Small intestine (tissue), 7 donors: ENCODE results near the gene SLC7A7. TPM values are rescaled to one million over a fixed set of nuclear protein-coding genes. Genes with fewer than 3 reads are reported as not detected.

ENCODE experiments used
- DNase-seq, 2 donors: peaks; one replicate each; pipeline versions ENCODE4 v3.0.0 to v3.0.0-alpha.2; 2013
- FAIRE-seq: peaks from 2 replicates; lab custom pipeline; 2012; peaks lifted over from hg19 to GRCh38; lab: Jason Lieb, UNC
- H3K27ac ChIP-seq, 3 donors: one replicate each; pipeline ENCODE4 v1.5.1; 2013; ENCODE audit warnings: low read length in 2 of 3, mild to moderate bottlenecking in 2 of 3, control low read depth in 1 of 3, inconsistent platforms in 1 of 3, low read depth in 1 of 3, moderate library complexity in 1 of 3
- H3K27me3 ChIP-seq, 3 donors: one replicate each; pipeline ENCODE4 v1.6.1; 2013; ENCODE audit warnings: low read length in 3 of 3, inconsistent platforms in 1 of 3; ENCODE audit not compliant: control insufficient read depth in 3 of 3, insufficient read depth in 3 of 3
- H3K36me3 ChIP-seq, 3 donors: one replicate each; pipeline ENCODE4 v1.6.1; 2013; ENCODE audit warnings: low read length in 3 of 3, inconsistent platforms in 1 of 3, low read depth in 1 of 3, mild to moderate bottlenecking in 1 of 3, moderate library complexity in 1 of 3; ENCODE audit not compliant: control insufficient read depth in 3 of 3, insufficient read depth in 2 of 3
- H3K4me1 ChIP-seq, 3 donors: one replicate each; pipeline ENCODE4 v1.6.1; 2013; ENCODE audit warnings: low read length in 2 of 3, inconsistent platforms in 1 of 3, low read depth in 1 of 3, mild to moderate bottlenecking in 1 of 3, moderate library complexity in 1 of 3; ENCODE audit not compliant: control insufficient read depth in 3 of 3, insufficient read depth in 2 of 3
- H3K4me3 ChIP-seq, 3 donors: one replicate each; pipeline ENCODE4 v1.5.1; 2013; ENCODE audit warnings: low read length in 3 of 3, control low read depth in 1 of 3, inconsistent platforms in 1 of 3, low read depth in 1 of 3, mild to moderate bottlenecking in 1 of 3, moderate library complexity in 1 of 3
- H3K9me3 ChIP-seq, 2 donors: one replicate each; pipeline ENCODE4 v1.6.1; 2013; ENCODE audit warnings: low read depth in 1 of 2, low read length in 1 of 2; ENCODE audit not compliant: control insufficient read depth in 2 of 2, insufficient read depth in 1 of 2
- WGBS, 3 donors: extraction: QIAGEN DNeasy Blood & Tissue Kit; methylation state at CpG; one replicate each; pipeline ENCODE4 v1.1.7; 2013; 5-methylcytosine and 5-hydroxymethylcytosine counted together
- polyA plus RNA-seq, 4 donors: library from polyadenylated mRNA; stranded (reverse) in 3 of 4; unstranded in 1 of 4; fragments of 200-250 nt in 3 of 4; fragments of 120-200 nt in 1 of 4; gene quantifications; one replicate each; pipeline versions ENCODE4 v1.2.1 to v1.2.3, GENCODE V29; 2013
- donor health status: healthy with polysubstance abuse.
- donor health status: control.
- donor health status: control.
- donor health status: Bipolar disorder and iron deficiency.
- donor health status: healthy.

The SLC7A7 gene
- polyA plus RNA-seq, 4 donors: 52.9 to 697 (median 287) TPM

DNA sequence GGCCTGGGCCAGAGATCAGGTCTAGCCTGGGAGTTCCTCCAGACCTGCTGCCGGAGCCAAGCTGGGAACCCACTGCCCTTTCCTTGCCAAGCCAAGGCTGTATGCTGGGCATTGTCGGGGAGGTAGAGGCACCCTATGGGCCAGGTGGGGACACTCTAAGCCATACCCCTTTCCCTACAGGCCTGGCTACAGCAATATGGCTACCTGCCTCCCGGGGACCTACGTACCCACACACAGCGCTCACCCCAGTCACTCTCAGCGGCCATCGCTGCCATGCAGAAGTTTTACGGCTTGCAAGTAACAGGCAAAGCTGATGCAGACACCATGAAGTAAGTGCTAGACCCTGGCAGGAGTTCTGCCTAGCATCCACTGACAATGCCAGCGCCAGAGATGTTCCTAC is 26.1 kb upstream of the SLC7A7 start:
- Histone ChIP-seq H3K27ac (no peak overlapping the region), H3K4me3 (no peak overlapping the region), H3K27me3 (no peaks in the 10 kb centered on the region), H3K36me3 (peaks cover 6 to 84% (median 7%) of the 10 kb centered on the region in 3 donors), H3K9me3 (no peaks in the 10 kb centered on the region), H3K4me1 (peaks cover 2 to 18% (median 4%) of the 10 kb centered on the region in 3 donors)
- no peak for DNase-seq
- no peak for FAIRE-seq
- WGBS, 3 donors: 93 to 96% (median 94%) methylated on average over 9 of the region's 9 CpGs

DNA sequence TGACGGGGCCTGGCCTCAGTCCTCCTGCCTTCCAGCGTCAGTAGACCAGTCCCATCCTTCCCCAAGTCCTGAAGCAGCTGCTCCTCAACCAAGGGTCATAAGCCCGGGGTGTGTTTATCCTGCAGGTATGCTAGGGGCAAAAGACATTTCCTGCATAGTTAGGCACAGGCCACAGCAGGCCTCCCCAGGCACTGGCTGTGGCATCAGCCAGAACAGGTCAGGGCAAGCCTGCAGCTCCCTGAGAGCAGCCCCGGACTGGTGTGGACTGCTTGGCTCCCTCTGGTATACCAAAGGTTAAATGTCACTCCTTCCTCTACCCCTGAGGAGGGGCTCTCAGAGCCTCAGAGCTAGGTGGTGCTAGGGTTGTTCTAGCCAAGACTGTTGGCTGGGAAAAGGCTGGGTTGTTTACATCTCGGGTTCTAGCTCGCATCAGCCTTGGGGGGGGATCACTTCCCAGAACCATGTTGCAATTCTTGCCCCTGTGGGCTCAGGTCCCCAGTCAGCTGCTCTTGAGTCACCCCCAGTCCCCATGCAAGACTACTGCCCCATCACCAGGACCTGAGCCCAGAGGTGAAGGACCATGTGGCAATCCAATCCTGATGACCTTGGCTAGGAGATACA is 24.0 kb upstream of the SLC7A7 start:
- FAIRE-seq: no peak
- peaks cover 2 to 72% (median 7%) of the 10 kb centered on the region in 3 donors for H3K36me3 ChIP-seq

DNA sequence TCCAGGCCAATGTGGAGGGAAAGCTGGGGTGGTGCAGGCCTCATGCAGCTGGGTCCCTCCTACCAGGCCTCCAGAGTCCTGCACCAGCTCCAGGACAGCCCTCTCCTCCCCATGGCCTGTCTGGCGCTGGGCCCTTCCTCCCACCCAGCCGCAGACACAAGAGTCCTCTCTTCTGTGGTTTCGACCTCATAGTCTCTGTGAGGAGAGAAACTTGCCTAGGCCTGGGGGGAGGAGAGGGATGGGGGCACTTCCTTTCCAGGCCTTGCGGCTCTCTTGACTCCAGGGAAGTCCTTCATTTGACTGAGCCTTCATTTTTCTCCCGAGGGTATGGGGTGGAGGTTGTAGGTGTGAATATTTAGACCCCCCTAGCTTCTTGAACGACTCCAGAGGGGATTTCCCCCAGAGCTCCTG is 23.4 kb upstream of the SLC7A7 start:
- 40 to 69% (median 61%) methylated on average over 5 to 6 of the region's 6 CpGs for WGBS, 3 donors
- H3K4me1 ChIP-seq: peaks cover 2 to 20% (median 4%) of the 10 kb centered on the region in 3 donors
- H3K27me3 ChIP-seq: no peaks in the 10 kb centered on the region
- H3K4me3 ChIP-seq: peak overlapping the region; percentile 61 to 86 (median 64)
- no peaks in the 10 kb centered on the region for H3K9me3 ChIP-seq
- H3K27ac ChIP-seq: peak overlapping the region; percentile 49 to 95 (median 87)
- peaks cover 2 to 72% (median 10%) of the 10 kb centered on the region in 3 donors for H3K36me3 ChIP-seq
- DNase-seq (peak in 1 of 2 donors; percentile 45), FAIRE-seq (no peak)

More for the DNA sequence above, 24.0 kb upstream of the SLC7A7 start:
- DNase-seq: peak in 1 of 2 donors; percentile 27
- Histone ChIP-seq H3K27me3 (no peaks in the 10 kb centered on the region), H3K27ac (peak overlapping the region in 2 of 3 donors; percentile 87 to 95), H3K4me1 (peaks cover 2 to 20% (median 4%) of the 10 kb centered on the region in 3 donors), H3K9me3 (no peaks in the 10 kb centered on the region), H3K4me3 (peak overlapping the region in 2 of 3 donors; percentile 61 to 86)
- 56 to 59% (median 56%) methylated on average over 6 of the region's 6 CpGs for WGBS, 3 donors

DNA sequence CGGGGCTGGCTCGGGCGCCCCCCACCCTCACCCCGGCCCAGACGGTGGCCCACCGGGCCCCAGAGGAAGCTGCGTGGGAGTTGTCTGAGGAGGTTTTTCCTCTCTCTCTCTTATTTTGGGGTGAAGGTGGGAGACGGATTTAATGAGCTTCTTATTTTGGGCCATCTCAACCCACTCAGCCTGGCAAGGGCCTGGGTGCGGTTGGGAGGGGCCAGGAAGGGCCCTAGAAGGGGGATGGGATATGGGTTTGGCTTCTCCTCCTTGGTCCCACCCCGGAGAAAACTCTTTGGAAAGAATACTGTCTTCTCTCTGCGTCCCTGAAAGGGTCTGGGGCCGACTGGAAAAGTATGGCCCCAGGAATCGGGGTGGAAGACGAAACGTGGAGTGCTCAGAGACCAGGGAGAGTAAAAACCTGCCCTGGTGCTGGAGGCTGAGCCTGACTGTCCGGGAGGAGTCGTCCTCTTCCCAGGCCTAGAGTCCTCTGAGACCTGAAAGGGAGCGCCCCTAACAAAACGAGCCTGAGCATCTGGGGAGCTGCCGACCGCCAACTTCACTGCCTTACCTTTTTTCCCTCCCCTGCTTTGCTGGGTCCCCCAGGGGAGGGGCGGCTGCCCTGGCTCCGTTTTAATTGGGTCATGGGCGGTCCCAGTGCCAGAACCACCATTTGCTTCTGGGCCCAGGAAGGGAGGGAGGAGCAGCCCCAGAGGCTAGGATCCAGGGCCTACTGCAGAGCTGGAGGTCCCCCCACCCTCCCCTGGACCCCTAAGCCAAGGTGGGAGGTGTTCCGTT is 22.7 kb upstream of the SLC7A7 start:
- 12 to 26% (median 23%) methylated on average over 22 to 25 of the region's 25 CpGs for WGBS, 3 donors
- peak overlapping the region; percentile 87 to 96 (median 95) for H3K27ac ChIP-seq
- H3K4me1 ChIP-seq: peaks cover 2 to 20% (median 4%) of the 10 kb centered on the region in 3 donors
- peak overlapping the region; percentile 61 to 86 (median 64) for H3K4me3 ChIP-seq
- H3K27me3 ChIP-seq: no peaks in the 10 kb centered on the region
- DNase-seq (peak; percentile 42 to 67), FAIRE-seq (no peak)
- H3K9me3 ChIP-seq: no peaks in the 10 kb centered on the region
- peaks cover 0 to 70% (median 6%) of the 10 kb centered on the region in 3 donors for H3K36me3 ChIP-seq

DNA sequence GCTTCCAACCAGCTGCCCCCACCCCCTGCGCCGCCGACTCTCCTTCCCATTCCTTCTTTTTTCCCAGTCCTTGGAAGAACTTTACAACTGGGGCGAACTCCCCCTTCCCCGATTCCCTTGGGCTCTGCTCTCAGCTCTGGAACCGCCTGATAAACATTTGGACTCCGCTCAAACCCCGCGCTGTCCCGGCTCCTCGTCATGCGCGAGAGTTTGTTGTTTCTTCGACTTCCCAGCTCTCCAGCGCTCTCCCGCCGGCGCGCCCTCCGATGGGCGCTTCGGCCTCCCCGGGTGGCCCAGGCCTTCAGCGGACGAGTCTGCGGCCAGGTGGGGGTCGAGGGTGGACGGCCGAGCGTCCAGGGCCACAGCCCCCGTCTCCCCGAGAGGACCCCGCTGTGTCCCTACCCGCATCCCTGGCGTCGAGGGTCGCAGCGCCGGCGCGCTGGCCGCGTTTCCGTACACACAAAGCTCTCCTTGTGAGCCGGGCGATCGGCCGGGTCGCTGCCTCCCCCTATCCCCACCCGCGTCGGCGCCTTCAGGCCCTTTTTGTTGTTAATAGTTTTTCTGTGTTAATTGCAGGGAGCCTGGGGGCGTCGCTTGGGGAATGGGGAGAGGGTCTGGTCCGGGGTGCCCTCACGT is 22.0 kb upstream of the SLC7A7 start:
- WGBS, 3 donors: 2 to 5% (median 3%) methylated on average over 55 to 57 of the region's 57 CpGs
- DNase-seq (peak; percentile 73 to 82), FAIRE-seq (no peak)
- peaks cover 0 to 63% (median 6%) of the 10 kb centered on the region in 3 donors for H3K36me3 ChIP-seq
- no peaks in the 10 kb centered on the region for H3K9me3 ChIP-seq
- H3K27me3 ChIP-seq: no peaks in the 10 kb centered on the region
- H3K4me1 ChIP-seq: peaks cover 2 to 20% (median 4%) of the 10 kb centered on the region in 3 donors
- H3K4me3 ChIP-seq: peak overlapping the region; percentile 61 to 86 (median 64)
- H3K27ac ChIP-seq: peak overlapping the region; percentile 87 to 96 (median 95)

DNA sequence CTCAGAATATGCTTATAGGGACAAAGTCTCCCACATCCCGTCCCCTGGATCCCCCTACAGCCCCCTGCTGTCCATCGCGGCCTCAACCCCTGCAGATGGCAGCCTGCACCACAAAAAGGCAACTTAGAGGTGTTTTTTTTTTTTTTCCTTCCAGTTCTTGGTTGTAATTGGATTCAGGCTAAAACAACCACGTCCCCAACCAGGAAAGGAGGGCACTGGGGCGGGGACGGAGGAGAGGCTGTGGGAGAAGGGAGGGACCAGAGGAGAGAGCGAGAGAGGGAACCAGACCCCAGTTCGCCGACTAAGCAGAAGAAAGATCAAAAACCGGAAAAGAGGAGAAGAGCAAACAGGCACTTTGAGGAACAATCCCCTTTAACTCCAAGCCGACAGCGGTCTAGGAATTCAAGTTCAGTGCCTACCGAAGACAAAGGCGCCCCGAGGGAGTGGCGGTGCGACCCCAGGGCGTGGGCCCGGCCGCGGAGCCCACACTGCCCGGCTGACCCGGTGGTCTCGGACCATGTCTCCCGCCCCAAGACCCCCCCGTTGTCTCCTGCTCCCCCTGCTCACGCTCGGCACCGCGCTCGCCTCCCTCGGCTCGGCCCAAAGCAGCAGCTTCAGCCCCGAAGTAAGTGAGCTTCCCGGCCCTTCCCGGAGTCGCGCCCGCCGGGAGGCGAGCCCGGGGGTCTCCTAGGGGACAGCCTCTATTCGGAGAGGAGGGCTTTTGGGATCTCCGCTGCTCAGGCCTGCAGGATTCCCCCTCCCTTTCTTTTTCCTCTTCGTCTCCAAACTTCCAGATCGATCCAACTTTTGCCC is 21.3 kb upstream of the SLC7A7 start, which contains the start of gene MMP14:
TSS of gene MMP14 (plus strand) at position 285 of the 813 bp plus-strand sequence. CDS start at position 518, 233 bp downstream.
- H3K27me3 ChIP-seq: no peaks in the 10 kb centered on the region
- H3K4me3 ChIP-seq: peak within 1 kb of the TSS; percentile 61 to 86 (median 64)
- 8 to 15% (median 10%) methylated on average over 36 to 46 of the region's 46 CpGs for WGBS, 3 donors
- FAIRE-seq (no peak), DNase-seq (peak; percentile 63 to 86)
- no peaks in the 10 kb centered on the region for H3K9me3 ChIP-seq
- H3K27ac ChIP-seq: peak within 1 kb of the TSS; percentile 87 to 96 (median 95)
- H3K4me1 ChIP-seq: peaks cover 2 to 20% (median 4%) of the 10 kb centered on the region in 3 donors
- H3K36me3 ChIP-seq: peaks cover 0 to 59% (median 6%) of the 10 kb centered on the region in 3 donors

DNA sequence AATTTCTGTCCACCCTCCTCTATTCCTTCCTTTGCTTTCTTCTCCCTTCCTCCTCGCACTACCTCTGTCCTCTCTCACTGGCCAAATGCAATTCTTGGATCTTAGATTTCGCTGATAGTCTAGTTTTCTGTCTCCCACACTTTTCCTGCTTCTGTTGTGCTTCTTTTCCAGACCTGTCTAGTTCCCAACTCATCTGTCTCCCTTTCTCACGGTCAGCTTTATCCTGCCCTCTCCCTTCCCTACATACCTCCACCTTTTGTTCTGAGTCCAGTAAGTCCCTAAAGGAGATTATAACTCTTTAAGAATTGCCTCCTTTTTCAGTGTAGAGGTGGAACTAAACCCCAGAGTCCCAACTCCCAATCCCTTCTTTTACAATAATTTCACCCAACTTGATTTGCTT is 20.3 kb upstream of the SLC7A7 start:
- Histone ChIP-seq H3K9me3 (no peaks in the 10 kb centered on the region), H3K27me3 (no peaks in the 10 kb centered on the region), H3K4me1 (peaks cover 2 to 25% (median 4%) of the 10 kb centered on the region in 3 donors), H3K27ac (peak overlapping the region in 2 of 3 donors; percentile 87 to 96), H3K4me3 (no peak overlapping the region), H3K36me3 (peaks cover 0 to 52% (median 6%) of the 10 kb centered on the region in 3 donors)
- FAIRE-seq: no peak
- no peak for DNase-seq
- 76 to 86% (median 81%) methylated on average over 3 of the region's 3 CpGs for WGBS, 3 donors
